Measurements from ENCODE around the gene SCN3B. TPM values are rescaled to one million over a fixed set of nuclear protein-coding genes. Genes with fewer than 3 reads are reported as not detected.

SCN3B gene
- total RNA-seq, 1 experiment from 2014 or later, result 0.77 TPM

DNA sequence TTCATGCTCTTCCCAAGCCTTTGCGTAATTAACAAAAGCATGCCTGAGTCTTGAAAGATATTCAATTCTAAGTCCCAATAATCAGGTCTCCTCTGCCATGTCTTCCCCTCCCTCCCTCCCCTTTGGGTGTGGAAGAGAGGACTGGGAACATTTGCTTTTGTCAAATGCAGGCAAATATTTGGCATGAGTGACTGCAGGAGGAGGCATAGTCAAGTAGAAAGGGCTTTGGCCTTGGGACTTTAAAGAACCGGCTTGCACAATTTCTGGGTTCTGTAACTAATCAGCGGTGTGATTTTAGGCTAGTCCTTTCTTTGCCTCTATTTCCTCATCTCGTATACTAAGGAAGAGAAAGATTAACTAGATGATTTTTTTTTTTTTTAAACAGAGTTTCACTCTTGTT is 59.5 kb downstream of the SCN3B start:
- no peak overlapping the region for H3T11ph ChIP-seq (ENCODE audit: low read length)
- H3K18ac ChIP-seq (ENCODE audit: insufficient read length, low read depth, low read length), result no peak overlapping the region
- Mint-ChIP-seq H3K27me3 (ENCODE audit: low read depth) (no peaks in the 10 kb centered on the region), H3K4me1 (peaks cover 9 to 10% of the 10 kb centered on the region in 2 experiments), H3K9me3 (no peaks in the 10 kb centered on the region), H3K36me3 (ENCODE audit: insufficient read depth in 1 of 3, low read depth in 3 of 3) (peaks cover 3 to 32% (median 29%) of the 10 kb centered on the region in 3 experiments; a peak in 6 of 7 replicates), H3K4me3 (no peak overlapping the region), H3K27ac (no peak overlapping the region; a peak in 1 of 7 replicates)
- H3K56ac ChIP-seq (ENCODE audit: insufficient read length, low read depth, low read length), result no peak overlapping the region
- H2AFZ ChIP-seq (ENCODE audit: low read length), result no peak overlapping the region
- H3K4me1 ChIP-seq (ENCODE audit: insufficient read depth, low read length), result no peaks in the 10 kb centered on the region
- no peaks in the 10 kb centered on the region for H3K9me3 ChIP-seq (ENCODE audit: control insufficient read depth, low read depth, low read length)
- H4K20me1 ChIP-seq (ENCODE audit: control insufficient read depth, insufficient read depth, insufficient read length), result peaks cover 2% of the 10 kb centered on the region
- H3K14ac ChIP-seq (ENCODE audit: insufficient read depth, low read length), result no peak overlapping the region
- no peaks in the 10 kb centered on the region for H3K27me3 ChIP-seq (ENCODE audit: insufficient read depth, low read length)
- H2BK5ac ChIP-seq (ENCODE audit: insufficient read length, low read length), result no peak overlapping the region
- H2BK15ac ChIP-seq (ENCODE audit: low read depth, low read length), result no peak overlapping the region
- H4K91ac ChIP-seq (ENCODE audit: insufficient read length, low read depth, low read length), result no peak overlapping the region
- WGBS (ENCODE audit: extremely low coverage, insufficient read length, low lambda C conversion rate), result no CpG with 5 or more reads among the region's 4 CpGs
- no peak for TF ChIP-seq CTCF (conservative IDR thresholded peaks at IDR 0.05)
- H2BK120ac ChIP-seq (ENCODE audit: low read depth, low read length, poor library complexity, severe bottlenecking), result no peak overlapping the region
- no peak overlapping the region for H3K27ac ChIP-seq (ENCODE audit: insufficient read length, low read depth, low read length)
- no peak overlapping the region for H2AK5ac ChIP-seq (ENCODE audit: insufficient read length, low read length)
- no peak overlapping the region for H2BK12ac ChIP-seq (ENCODE audit: insufficient read length, low read depth, low read length)
- no peak overlapping the region for H3K23ac ChIP-seq (ENCODE audit: insufficient read length, low read depth, low read length)
- no peak overlapping the region for H4K8ac ChIP-seq (replicated peaks; ENCODE audit: insufficient read length, low read depth, low read length)
- H4K5ac ChIP-seq (ENCODE audit: insufficient read length, low read depth, low read length), result no peak overlapping the region
- no peak overlapping the region for H3K4me2 ChIP-seq (ENCODE audit: insufficient read depth, insufficient read length, low read length)
- H3K79me2 ChIP-seq (ENCODE audit: insufficient read depth, low read length), result no peaks in the 10 kb centered on the region
- no peak overlapping the region for H2BK20ac ChIP-seq (ENCODE audit: low read depth, low read length, poor library complexity, severe bottlenecking)
- no peaks in the 10 kb centered on the region for H3K79me1 ChIP-seq (ENCODE audit: insufficient read depth, low read depth, low read length, poor library complexity, severe bottlenecking)
- DNase-seq, result no peak
- no peak overlapping the region for H3K4ac ChIP-seq (ENCODE audit: low read depth, low read length)
- no peak overlapping the region for H3K9ac ChIP-seq (ENCODE audit: extremely low read depth, insufficient read length, low read length)
- H3K23me2 ChIP-seq (ENCODE audit: insufficient read length, low read depth, low read length, poor library complexity, severe bottlenecking), result no peaks in the 10 kb centered on the region

Data from H9 (cell line).